ENCODE results near the gene KRTAP5-3.

GRCh38 chr11:1630271-1630670 lies 22.0 kb upstream of the KRTAP5-3 start:
- TF ChIP-seq, protein P1, sequence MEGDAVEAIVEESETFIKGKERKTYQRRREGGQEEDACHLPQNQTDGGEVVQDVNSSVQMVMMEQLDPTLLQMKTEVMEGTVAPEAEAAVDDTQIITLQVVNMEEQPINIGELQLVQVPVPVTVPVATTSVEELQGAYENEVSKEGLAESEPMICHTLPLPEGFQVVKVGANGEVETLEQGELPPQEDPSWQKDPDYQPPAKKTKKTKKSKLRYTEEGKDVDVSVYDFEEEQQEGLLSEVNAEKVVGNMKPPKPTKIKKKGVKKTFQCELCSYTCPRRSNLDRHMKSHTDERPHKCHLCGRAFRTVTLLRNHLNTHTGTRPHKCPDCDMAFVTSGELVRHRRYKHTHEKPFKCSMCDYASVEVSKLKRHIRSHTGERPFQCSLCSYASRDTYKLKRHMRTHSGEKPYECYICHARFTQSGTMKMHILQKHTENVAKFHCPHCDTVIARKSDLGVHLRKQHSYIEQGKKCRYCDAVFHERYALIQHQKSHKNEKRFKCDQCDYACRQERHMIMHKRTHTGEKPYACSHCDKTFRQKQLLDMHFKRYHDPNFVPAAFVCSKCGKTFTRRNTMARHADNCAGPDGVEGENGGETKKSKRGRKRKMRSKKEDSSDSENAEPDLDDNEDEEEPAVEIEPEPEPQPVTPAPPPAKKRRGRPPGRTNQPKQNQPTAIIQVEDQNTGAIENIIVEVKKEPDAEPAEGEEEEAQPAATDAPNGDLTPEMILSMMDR (conservative IDR thresholded peaks at IDR 0.05; ENCODE audit: low read length), result no peak
- TF ChIP-seq EZH2phosphoT487 (IDR thresholded peaks at IDR 0.05; ENCODE audit: borderline replicate concordance), result no peak

Measured in Loucy (cell line).